ENCODE measurements around the gene SLC22A23. TPM values are rescaled to one million over a fixed set of nuclear protein-coding genes. Genes with fewer than 3 reads are reported as not detected.

SLC22A23 gene
- polyA plus RNA-seq, 4 donors = 9.8 to 14.0 (median 11.9) TPM

DNA sequence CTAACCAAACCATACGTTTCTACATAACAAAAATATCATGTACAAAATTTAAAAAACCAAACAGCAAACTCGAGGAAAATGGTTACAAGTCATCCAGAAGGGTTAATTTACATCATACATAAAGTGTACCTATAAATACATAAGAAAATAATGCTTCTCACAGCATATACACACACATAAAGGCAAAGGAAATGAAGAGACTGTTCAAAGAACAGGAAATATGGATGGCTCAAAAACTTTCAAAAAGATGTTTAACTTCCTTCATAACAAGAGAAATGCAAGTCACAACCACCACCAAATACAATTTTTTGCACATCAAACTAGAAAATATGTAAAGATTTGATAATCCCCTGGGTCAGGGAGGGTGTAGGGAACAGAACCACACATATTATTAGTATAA is 7.5 kb downstream of the SLC22A23 start:
- DNase-seq (ENCODE audit: low read depth in 4 of 4, low spot score in 2 of 4) = no peak

DNA sequence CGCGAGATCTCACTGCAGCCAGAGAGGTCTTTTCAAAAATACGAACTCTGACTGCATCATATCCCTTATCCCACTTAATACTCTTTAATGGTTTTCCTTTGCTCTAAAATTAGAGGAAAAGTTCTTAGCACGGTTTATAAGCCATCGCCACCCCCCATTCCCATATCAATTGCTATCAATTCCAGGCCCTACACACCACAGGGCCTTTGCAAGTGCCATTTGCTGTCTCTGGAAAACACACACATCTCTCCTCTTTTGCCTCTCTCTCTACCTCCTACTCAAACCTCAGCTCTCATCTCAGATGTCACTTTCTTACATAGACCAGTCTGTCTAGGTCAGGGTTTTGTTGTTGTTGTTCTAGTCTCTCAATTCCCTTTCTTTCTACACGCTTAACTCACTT is 9.8 kb downstream of the SLC22A23 start:
- DNase-seq (ENCODE audit: low read depth in 4 of 4, low spot score in 2 of 4) = no peak

DNA sequence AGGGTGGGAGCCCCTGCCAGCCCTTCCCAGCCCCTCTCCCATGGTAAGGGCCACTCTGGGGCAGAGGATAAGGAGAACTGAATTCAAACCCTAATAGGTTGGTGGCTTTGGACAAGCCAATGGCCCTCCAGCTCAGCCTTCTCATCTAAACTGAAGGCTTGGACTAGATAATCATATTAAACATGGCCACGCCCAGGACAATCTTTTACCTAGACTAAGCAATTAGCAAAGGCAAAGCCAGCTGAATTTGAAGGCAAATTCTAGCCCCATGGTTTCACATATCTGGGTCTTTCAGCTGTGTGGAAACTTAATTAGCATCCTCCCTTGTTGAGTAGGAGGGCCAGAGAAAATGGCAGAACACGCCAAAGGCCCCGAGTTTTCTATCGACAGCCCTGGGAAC is 10.7 kb downstream of the SLC22A23 start:
- no peak for DNase-seq (ENCODE audit: low read depth in 4 of 4, low spot score in 2 of 4)

DNA sequence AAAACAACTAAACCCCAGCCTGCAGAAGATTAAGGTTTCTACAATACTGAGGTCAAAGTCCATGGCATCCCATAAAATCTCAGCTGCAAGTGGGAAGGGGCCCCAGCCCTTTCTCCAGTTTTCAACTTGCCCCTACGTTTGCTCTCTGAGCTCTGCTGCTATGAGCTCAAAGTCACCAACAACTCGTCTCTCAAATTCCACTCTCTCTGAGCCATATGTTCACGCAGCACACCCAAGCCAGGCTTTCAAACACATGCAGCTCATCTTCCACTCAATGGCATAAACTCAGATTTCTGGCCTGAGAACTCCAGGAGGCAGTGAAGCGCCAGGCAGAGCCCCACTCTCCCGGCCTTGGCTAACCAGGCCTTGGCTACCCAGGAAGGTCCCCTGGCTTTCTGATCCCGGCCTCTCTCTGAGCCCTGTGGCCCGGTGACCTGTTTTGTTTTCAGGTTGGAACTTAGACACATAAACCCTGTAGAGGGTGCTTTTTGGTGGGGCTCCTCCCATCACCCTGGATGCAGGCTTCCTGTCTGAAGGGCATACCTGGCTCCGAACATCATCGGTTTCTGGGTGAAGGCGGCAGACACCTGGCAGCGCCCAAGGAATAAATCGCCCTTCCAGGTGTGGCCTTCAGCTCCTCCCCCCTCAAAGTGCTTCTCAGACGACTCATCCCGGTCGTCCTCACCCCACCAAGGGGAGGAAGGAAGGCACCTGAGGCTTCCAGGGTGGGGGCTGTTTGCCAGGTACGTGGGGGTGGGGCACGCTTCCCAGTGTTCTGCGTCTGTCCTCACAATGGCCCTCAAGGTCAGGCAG is 12.4 kb downstream of the SLC22A23 start:
- no peak for DNase-seq (ENCODE audit: low read depth in 4 of 4, low spot score in 2 of 4)

DNA sequence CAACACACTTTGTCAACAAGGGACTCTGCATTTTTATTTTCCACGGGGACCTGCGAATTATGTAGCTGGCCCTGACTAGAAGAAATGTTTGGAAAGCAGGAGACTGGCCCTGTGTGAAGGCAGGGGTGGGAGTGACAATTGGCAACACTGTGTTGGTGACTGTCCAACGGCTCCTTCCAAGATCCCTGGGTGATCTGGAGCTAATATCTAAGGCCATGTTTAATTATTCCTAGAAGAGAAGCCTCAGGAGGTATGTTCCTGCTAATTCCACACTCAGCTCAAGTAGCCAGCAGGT is 13.7 kb downstream of the SLC22A23 start:
- DNase-seq (ENCODE audit: low read depth in 4 of 4, low spot score in 2 of 4) = no peak

DNA sequence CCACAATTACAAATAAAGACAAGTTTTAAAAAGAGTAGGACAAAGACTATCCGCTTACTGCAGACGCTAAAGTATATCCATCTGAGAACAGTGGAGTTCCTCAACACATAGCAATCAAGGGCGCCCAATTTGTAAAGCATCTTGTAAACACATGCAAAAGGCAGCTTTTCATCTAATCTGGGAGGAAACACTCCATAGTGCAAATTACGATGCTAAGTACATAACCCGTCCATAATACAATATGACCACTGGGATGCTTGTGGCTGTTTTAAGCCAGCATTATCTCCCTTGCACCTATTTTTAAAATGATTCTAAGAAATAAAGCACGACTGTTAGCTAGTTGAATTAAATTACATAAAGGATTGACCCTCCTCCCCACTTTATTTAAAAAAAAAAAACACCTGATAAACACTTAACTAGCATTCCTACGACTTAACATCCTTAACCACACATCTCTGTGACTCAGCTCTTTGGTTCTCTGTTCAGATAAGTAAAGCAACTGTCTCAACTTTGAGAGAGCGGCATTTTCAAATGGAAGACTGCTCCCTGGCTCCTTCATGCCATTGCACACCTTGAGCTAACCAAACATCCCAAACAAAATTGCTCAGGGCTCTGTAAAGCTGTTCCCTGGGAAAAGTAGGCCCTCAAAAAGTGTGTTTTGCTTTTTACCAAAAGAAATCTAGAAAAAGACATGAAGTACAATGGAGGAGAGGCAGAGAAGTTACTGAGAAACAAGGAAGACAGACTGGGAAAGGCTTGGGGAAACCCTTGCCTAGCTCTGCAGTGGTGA is 14.2 kb downstream of the SLC22A23 start:
- DNase-seq (ENCODE audit: low read depth in 4 of 4, low spot score in 2 of 4) = no peak

DNA sequence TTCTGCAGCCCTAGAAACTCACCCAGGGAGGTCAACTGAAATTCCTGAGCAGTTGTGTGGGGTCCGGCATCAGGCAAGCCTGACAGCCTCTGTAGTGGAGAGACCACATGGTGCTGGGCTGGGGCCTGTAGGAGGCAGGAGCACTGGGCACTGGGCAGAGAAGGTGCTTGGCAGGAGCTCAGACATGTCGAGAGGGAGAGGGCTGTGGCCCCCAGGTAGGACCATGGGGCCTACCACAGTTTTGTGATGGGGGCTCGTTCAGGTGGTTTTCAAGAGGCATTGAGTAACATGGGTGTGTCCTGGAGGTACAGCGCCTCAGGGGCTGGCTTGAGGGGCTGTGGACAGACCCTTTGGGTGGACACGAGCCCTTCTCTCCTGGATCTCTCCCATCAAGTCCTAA is 15.9 kb downstream of the SLC22A23 start:
- DNase-seq (ENCODE audit: low read depth in 4 of 4, low spot score in 2 of 4) = no peak

DNA sequence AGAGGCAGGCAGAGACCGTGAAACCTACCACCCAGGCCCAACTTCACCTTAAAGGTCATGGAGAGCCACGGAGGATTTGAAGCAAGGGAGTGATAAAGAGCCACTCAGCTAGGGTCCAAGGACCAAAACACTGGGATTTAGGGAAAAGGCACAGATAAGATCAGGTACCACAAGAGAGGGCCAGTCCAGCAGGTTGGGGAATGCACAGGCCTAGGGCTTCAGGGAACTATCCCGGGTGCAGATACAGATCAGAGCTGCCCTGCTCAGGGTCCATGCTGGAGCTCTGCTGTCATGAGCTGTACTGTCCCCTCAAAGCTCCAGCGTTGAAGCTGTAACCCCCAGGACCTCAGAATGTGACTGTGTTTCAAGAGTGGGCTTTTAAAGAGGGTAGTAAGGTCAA is 16.9 kb downstream of the SLC22A23 start:
- no peak for DNase-seq (ENCODE audit: low read depth in 4 of 4, low spot score in 2 of 4)

DNA sequence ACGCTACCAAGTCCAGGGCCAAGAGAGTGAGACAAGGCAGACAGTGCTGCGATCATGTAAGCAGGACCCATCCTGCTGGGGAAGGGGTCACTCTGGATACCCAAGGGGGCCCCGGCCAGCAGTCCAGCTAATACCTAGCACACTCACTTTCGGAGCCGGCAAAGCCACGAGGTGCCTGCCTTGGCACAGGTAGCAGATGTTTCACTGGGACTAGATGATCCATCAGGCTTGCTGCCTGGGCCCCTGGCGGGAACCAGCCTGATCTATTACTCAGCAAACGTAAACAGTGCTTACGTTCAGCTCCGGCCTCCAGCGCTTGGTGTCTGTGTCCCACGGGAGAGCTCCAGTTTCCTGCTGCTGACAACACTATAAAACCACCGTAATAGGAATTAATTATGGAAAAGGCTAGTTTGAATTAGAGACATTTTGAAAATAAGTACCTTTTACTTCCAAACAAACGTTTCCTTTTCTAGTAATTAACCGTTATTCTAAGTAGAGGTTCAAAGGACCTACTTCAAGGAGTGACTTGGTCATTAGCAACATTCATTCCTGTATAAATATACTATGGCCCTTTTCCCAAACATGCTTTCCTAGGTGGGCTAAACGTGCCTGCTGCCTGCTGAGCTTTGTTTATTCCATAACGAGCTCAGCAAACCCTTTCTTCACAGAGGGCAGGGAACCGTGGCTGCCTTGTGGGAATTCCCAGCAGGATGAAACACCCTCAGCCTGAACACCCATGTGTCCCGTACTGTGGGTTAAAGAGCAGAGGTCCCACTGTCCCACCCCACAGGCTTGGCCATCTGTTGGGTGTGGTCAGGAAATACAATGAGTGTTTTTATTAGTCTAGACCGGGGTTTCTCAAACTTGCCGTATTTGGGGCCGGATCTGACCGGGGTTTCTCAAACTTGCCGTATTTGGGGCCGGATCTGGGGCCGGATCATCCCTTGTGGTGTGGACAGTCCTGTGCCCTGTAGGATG is 18.4 kb downstream of the SLC22A23 start:
- no peak for DNase-seq (ENCODE audit: low read depth in 4 of 4, low spot score in 2 of 4)

DNA sequence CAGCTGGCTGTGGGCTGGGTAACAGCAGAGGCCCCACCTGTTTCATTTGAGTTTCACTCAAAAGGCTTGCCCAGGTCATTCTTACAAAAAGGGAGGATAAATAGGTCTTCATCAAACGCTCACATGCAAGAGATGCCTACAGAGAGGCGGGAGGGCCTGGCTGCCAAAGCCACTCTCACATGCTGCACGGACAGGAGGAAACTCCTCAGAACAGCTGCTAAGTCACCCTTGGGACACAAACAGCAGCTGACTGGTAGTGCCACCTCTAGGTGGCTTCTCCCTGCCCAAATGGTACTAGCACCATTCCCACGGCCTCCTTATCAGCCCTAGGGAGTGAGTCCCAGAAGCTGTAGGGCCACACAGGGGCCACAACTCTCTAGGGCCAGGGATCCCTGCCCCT is 23.8 kb downstream of the SLC22A23 start:
- DNase-seq (ENCODE audit: low read depth in 4 of 4, low spot score in 2 of 4) = no peak

DNA sequence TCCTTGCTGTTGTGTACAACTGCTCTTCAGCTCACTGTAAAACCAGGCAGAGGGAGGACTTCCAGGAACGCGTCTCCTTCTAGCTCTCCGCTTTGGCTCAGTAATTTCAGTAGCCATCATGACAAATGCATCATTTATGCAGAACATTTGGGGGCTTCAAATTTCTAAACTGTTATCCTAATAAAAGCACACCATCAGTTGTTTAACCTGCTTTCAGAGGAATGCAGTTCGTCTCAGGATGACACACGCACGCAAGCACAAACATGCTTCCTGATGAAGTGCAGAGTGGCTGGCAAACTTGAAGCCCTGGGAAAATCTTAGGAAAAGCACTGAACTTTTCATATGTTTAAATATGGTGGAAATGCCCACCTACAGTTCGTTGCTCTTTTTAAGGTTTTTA is 24.4 kb downstream of the SLC22A23 start:
- DNase-seq (ENCODE audit: low read depth in 4 of 4, low spot score in 2 of 4) = no peak

DNA sequence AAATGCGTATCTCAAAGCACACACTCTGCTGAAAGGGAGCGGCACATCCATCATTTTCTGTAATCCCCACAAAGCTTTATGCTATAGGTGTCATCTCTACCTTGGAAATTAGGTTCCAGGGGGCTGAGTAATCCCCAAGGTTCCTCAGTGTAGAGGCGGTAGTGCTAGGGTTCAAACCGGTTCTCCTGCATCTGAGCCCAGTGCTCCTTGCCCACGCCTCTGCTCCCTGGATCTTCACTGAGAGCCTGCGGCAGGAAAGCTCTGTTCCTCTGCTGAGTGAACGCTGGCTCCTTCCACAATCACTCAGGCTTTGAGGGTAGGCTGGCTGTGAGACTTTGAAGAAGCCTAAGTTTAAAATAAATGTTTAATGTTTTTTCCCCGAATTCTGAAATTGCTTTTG is 24.9 kb downstream of the SLC22A23 start:
- DNase-seq (ENCODE audit: low read depth in 4 of 4, low spot score in 2 of 4) = no peak

DNA sequence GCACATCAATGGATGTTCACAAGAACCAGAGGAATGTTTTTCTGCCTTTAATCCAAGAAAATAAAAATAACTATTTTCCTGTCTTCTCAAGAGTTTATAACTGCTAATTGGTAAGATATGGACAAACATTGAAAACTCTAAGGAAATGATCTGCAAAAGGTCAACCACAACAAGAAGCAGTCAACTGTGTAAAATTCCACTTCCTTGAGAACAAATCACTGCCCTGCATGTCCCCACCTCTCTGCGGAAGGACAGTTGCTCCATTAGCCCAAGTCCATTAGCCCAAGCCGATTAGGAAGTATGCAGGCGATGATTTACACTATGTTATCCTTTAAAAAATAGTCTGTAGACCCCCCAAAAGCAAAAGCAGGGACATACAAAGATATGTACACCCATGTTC is 27.6 kb downstream of the SLC22A23 start:
- no peak for DNase-seq (ENCODE audit: low read depth in 4 of 4, low spot score in 2 of 4)

DNA sequence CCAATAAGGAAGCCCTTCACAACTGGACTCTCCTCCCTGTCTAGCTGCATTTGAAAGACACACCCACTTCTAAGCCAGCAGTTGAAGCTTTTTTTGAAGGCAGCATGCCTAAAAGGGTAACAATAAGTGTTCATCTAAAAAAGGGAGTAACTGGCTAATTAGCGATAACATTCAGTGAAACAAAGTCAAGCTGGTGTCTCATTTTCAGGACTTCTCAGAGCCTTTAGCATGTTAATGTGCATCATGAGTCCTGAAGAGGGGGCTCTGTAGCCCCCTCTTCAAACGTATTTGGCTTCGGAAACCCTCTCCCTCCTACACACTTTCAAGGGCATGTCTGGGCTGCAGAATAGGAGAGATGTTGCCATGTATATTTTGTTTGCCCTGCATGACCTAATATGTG is 28.1 kb downstream of the SLC22A23 start:
- DNase-seq (ENCODE audit: low read depth in 4 of 4, low spot score in 2 of 4) = no peak

DNA sequence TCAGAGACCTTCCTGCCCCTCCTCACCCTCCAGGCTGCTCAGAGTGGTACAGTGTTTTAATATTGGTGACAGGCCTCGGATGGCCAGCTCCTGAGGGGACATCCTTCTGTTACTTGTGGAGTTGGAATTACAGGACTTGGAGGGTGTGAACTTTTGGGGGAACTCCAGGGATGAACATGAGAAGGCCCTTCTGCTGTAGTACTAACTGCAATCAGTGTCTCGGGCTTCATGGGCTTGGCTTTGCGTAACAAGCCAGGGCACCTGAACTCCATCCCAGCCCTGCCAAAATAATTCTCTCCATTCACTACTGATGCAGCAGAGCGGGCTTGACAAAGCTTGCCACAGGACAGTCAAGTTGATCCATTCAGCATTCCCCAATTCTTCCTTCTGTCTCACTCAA is 28.6 kb downstream of the SLC22A23 start:
- DNase-seq (ENCODE audit: low read depth in 4 of 4, low spot score in 2 of 4) = no peak

DNA sequence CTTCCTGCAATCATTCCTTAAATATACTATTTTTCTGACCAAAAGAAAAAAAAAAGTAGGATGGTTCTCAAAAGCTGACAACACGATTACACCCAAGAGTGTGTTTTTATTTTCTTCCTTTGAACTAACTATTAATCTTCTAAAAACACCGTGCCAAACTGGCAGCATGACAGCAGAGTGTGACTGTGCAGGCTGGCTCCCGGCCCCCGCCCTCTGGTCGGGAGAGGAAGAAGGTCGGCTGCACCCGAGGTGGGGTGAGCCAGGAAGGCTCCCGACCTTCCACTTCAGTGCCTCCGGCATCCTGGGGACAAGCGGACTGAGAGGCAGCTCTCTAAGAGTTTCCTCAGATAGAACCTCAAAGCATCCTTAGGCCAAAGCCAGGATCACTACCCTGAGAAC is 29.2 kb downstream of the SLC22A23 start:
- DNase-seq (ENCODE audit: low read depth in 4 of 4, low spot score in 2 of 4) = no peak

DNA sequence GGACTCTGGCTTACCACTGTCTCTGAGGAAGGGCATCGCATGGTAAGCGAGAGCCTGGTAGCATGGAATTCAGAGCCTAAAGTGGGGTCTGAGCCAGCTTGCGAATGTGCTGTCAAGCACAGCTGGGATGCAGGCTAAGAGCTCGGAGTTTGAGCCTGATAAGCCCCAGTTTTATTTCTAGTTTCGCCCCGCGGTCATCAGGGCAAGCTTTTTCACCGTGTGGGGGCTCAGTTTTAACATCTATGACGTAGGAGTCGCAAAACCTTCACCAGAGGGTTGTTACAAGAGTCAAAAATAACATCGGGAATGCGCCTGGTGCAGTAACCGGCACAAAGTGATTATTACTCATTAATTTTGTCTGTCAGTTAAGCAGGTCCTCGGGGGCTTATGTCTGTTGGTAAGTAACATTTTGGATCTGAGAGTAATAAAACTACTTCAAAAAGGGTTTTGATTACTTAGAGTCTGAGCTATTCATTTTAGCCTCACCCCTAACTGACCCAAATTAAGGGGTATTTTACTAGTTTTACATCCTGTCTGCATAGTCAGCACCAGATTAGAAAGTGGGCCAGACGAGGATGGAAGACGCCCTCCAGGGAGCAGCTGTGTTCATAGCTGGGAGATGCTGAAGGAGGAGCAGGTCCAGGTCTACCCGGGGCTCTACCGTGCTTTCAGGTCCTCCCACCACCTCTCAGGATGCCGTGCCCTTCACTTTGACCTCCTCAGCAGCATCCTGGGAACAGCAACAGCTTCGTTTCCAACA is 29.7 kb downstream of the SLC22A23 start:
- no peak for DNase-seq (ENCODE audit: low read depth in 4 of 4, low spot score in 2 of 4)

DNA sequence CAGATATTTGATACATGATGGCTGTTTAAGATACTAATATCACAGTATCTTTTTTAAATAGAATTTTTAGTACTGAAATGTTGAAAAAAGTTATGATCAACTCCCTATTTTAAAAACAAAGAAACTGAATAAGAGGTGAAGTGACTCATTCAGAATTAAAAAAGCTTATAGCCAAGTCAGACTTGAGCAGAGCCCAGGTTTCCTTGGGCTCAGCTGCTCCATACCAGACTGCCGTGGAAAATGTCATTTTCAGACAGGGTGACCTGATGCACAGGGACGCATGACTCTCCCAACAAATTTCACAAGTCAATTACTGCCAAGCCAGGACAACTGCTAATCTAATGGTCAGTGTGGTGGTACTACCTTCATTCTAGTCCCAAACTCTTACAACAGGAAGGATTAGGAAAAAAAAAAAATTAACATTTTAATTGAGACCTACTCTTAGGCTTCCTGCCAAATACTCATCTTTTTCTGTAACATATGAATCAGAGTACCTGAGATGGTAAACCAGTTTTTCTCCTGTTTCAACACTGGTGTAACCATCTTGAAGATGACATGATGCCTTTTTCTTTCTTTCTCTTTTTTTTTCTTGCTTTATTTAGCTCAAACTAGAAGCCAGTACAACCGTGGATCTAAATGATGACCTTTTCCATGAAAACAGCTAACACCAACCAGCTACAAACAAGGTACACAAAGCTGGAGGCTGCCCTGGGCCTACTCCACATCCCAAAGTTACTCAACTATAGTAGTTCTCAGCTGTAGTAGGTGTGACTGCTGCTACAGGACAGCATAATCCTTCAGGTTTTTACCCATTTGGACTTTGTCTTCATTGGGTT is 30.5 kb downstream of the SLC22A23 start:
- DNase-seq (ENCODE audit: low read depth in 4 of 4, low spot score in 2 of 4) = no peak

DNA sequence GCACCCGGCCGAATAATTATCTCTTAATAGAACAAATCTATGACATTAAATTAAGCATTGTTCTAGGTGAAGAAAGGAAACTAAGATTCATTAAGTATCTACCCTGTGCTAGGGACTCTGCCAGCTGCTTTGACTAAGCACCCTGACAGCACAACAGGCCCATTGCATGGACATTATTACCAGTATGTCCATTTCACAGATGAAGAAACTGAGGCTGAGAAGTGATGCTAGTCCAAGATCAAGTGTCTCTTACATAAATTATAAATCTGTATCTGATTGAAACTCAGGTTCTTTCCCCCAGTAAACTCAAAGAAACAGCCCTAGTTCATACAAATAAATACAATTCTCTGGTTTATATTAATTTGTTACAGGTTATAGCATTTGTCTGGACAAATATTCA is 31.3 kb downstream of the SLC22A23 start:
- DNase-seq (ENCODE audit: low read depth in 4 of 4, low spot score in 2 of 4) = no peak
